SK-N-MC (cell line): Measurements from ENCODE around the gene RBM10.

Experiments
- DNase-seq: peaks from one replicate; pipeline ENCODE4 v3.0.0-alpha.2; 2011; ENCODE audit warnings: low read depth, low spot score
- H3K27ac ChIP-seq: fragments of 200-600 bp; sonication (generic); 2 replicates; pipeline ENCODE4 v1.5.1; 2016; ENCODE audit warnings: mixed run types
- H3K36me3 ChIP-seq: fragments of 200-600 bp; sonication (generic); 2 replicates; pipeline ENCODE4 v1.6.1; 2017; ENCODE audit warnings: antibody characterized with exemption, low read length, mixed read lengths; ENCODE audit not compliant: insufficient read depth
- H3K4me3 ChIP-seq: fragments of 200-600 bp; sonication (generic); 2 replicates; pipeline ENCODE4 v1.5.1; 2016
- H3K9ac ChIP-seq: fragments of 200-600 bp; sonication (generic); 2 replicates; pipeline ENCODE4 v1.8.0; 2017; ENCODE audit warnings: mixed run types, mixed read lengths; ENCODE audit not compliant: insufficient read length
- H3K9me3 ChIP-seq: fragments of 200-600 bp; sonication (generic); 2 replicates; pipeline ENCODE4 v1.6.1; 2017; ENCODE audit warnings: low read depth, mild to moderate bottlenecking, antibody characterized with exemption, low read length, moderate library complexity, mixed read lengths
- EZH2 ChIP-seq: fragments of 200-600 bp; sonication (generic); IDR thresholded peaks from one replicate; pipeline ENCODE4 v1.6.1; 2017; ENCODE audit warnings: antibody characterized with exemption
- FOXP2 ChIP-seq: optimal IDR thresholded peaks from 2 replicates; pipeline ENCODE3; 2011; ENCODE audit warnings: mild to moderate bottlenecking, moderate library complexity; ENCODE audit not compliant: insufficient read depth; ENCODE audit errors: extremely low read length, control extremely low read depth
- POLR2AphosphoS5 ChIP-seq: IDR thresholded peaks from 2 replicates; pipeline ENCODE4 v1.6.1; 2012; ENCODE audit warnings: mild to moderate bottlenecking, low read depth, low read length, borderline replicate concordance

RBM10 gene

DNA sequence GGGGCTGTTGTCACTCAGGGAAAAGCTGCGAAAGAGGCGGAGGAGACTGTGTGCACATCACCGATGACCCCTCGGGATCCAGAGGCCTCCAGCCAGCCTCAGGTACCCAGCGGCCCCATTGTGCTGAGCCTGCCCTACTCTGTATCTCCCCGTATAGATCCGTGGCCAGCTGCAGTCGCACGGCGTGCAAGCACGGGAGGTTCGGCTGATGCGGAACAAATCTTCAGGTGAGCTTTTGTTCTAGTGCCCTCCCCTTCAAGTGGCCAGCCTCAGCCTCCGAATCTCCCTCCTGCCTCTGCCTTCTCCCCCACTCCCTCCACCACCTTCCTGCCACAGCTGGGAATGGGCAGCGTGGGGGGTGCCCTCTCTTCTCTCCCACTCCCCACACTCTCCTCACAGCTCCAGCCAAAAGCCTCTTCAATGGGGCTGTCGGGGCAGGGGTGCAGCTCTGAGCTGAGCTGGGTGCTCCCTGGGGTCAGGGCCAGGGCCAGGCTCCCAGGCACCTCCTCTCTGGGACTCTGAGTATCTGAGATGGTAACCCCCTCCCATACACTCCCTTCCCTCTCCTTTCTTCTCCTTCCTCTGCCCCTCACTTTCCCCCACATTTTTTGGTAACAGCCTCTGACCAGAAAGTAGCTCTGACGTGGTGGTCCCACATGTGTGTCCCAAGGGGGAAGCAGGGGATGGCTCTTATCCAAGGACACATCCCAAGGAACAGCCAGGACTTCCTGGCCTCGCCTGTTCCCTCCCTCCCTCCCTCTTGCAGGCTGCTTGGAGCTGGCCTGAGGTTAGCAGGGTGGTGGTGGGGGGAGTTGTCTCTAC, 28.2 kb downstream of the RBM10 start:
- DNase-seq: no peak
- Histone ChIP-seq H3K9me3 (no peaks in the 10 kb centered on the region), H3K27ac (no peak overlapping the region), H3K9ac (no peak overlapping the region), H3K36me3 (peaks cover 24% of the 10 kb centered on the region; the same call in 1 of the 2 replicates), H3K4me3 (no peak overlapping the region)
- no peak for TF ChIP-seq POLR2AphosphoS5
- no peak for TF ChIP-seq EZH2
- no peak for TF ChIP-seq FOXP2

DNA sequence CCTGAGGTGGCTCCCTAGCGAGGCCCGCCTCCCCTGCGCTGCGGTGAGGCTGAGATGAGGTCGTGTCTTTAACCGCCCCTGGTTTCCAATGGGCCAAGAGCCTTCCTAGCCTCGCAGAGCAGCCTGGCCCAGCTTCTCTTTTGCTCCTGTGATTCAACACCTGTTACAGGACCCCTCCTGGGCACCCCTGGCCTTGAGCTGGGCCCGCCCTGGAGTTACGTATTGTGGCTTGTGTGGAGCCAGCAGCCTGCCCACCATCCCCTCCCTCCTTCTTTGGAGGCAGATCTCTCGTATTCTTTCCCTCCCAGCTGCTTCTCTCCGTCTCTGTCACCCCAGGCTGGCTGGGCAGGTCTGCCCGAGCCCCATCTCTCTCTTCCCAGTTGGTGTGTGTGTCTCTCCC, 29.4 kb downstream of the RBM10 start:
- TF ChIP-seq EZH2: no peak
- TF ChIP-seq FOXP2: no peak
- TF ChIP-seq POLR2AphosphoS5: no peak
- Histone ChIP-seq H3K27ac (no peak overlapping the region), H3K9ac (no peak overlapping the region), H3K4me3 (no peak overlapping the region), H3K9me3 (no peaks in the 10 kb centered on the region), H3K36me3 (peaks cover 29% of the 10 kb centered on the region; the same call in 1 of the 2 replicates)
- no peak for DNase-seq

DNA sequence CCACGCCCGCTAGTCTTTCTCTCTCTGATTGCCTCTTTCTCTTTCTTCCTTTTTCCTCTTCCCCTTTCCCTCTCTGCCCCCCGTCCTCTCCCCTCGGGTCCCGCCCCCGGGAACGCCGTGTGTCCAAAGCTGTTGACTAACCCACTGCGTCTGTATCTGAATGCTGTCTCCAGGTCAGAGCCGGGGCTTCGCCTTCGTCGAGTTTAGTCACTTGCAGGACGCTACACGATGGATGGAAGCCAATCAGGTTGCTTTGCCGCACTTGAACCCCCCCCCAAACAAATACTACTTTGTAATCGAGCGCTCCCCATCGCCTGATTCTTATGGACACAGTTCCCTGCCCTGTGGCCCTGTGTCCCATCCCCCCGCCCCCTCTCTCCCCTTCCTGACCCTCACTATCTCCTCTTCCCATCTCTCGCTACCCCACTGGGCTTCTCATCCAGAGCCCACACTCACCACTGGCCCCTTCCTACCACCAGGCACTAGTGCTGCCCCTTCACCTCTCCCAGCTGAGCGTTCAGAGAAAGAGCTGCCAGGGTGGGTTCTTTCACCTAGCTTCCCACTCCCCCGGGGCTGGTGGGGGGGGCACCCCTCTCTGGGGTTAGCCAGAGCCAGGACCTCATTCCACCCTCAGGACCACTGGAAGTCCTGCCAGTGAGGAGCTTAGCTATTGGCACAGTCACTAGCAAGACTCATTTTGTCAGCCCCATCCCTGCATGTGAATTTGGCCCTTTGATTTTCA, 30.0 kb downstream of the RBM10 start:
- H3K27ac ChIP-seq: no peak overlapping the region
- H3K9me3 ChIP-seq: no peaks in the 10 kb centered on the region
- DNase-seq: no peak
- no peak for TF ChIP-seq EZH2
- TF ChIP-seq FOXP2: no peak
- no peak for TF ChIP-seq POLR2AphosphoS5
- H3K36me3 ChIP-seq: peaks cover 31% of the 10 kb centered on the region; the same call in 1 of the 2 replicates
- no peak overlapping the region for H3K4me3 ChIP-seq
- no peak overlapping the region for H3K9ac ChIP-seq

DNA sequence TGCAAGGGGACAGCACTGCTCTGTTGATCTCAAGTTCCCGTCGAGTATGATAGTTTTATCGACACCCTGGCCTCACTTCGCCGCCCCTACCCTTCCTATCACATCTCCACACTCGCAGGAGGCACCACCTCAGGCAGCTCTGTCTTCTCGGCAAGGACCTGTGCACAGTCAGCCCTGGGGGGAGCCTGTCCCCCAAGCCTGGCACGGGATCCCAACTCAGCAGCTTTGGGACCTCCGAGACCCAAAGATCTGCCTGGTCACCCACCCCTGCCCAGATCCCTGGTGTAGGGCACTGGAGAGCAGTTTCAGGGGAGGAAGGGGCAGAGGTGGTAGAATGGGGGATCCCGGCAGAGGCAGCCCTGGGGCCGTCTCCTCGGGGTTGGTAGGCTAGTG, 30.6 kb downstream of the RBM10 start:
- H3K9me3 ChIP-seq: no peaks in the 10 kb centered on the region
- H3K36me3 ChIP-seq: peaks cover 31% of the 10 kb centered on the region; the same call in 1 of the 2 replicates
- H3K4me3 ChIP-seq: no peak overlapping the region
- H3K9ac ChIP-seq: no peak overlapping the region
- no peak for TF ChIP-seq FOXP2
- TF ChIP-seq EZH2: no peak
- TF ChIP-seq POLR2AphosphoS5: no peak
- no peak overlapping the region for H3K27ac ChIP-seq
- DNase-seq: no peak

DNA sequence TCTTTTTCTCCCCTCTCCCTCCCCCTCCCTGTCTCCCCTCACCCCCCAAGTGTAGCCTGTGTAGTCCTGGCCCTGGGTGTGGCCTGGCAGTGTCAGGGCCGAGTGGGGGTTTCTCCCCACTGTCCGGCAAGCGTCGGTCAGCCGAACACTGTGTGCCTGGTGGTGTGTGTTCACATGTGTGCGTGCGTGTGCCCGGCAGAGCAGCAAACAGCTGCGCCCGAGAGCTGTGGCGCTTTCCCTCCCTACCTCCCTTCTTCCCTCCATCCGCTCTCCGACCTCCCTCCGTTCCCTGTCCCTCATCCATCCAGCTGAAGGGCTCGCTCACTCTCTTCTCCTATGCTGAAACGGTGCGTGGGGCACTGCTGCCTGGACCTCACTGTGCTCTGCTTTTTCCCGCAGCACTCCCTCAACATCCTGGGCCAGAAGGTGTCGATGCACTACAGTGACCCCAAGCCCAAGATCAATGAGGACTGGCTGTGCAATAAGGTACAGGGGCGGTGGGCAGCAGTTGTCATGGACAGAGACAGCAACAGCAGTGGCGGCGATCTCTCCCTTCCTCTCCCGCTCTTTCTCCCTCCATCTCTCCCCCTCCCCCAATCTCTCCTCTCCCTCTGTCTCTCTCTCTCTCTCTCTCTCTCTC, 31.2 kb downstream of the RBM10 start:
- TF ChIP-seq FOXP2 (no peak), EZH2 (no peak), POLR2AphosphoS5 (no peak)
- Histone ChIP-seq H3K9ac (no peak overlapping the region), H3K4me3 (no peak overlapping the region), H3K9me3 (no peaks in the 10 kb centered on the region), H3K27ac (no peak overlapping the region), H3K36me3 (peaks cover 34% of the 10 kb centered on the region; the same call in 1 of the 2 replicates)
- no peak for DNase-seq

DNA sequence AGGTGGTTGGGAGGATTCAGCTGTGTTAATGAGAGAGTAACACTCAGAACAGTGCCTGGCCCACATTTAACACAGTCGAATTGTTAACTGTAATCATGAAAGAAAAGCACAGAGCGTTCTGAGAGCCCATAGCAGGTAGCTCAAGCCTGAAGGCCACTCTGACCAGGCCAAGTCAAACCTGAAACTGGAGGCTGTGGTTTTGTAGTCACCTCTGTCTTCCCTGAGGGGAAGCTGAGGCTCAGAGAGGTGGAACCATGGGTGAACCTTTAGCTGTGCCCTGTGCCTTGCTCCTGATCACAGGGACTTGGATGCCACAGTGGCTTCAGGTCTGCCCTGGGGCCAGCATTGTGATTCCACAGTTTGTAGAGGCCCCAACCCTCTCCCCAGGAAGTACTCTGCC, 32.1 kb downstream of the RBM10 start:
- no peaks in the 10 kb centered on the region for H3K9me3 ChIP-seq
- H3K27ac ChIP-seq: no peak overlapping the region
- H3K4me3 ChIP-seq: no peak overlapping the region
- peaks cover 41% of the 10 kb centered on the region; the same call in 1 of the 2 replicates for H3K36me3 ChIP-seq
- no peak for DNase-seq
- TF ChIP-seq POLR2AphosphoS5 (no peak), FOXP2 (no peak), EZH2 (no peak)
- H3K9ac ChIP-seq: no peak overlapping the region

DNA sequence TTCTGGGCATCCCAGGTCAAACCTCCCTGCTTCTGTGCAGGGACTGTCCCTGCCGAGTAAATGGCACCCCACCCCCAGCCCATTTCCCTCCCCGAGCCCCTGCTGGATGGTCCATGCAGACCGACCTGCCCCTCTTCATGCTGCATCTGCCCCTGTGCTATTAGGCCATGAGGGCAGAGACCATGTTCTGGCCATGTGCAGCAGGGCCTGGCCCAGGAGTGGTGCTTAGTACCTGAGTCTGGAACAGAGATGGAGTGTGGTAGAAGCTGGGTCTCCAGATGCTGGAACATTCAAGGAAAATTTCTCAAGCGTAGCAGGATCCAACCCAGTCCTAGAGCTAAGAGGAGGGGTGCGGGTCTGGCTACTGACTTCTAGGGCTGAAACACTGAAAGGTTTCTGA, 33.3 kb downstream of the RBM10 start:
- no peak overlapping the region for H3K9ac ChIP-seq
- no peak for DNase-seq
- H3K27ac ChIP-seq: no peak overlapping the region
- no peak for TF ChIP-seq FOXP2
- H3K4me3 ChIP-seq: no peak overlapping the region
- peaks cover 42% of the 10 kb centered on the region; the same call in 1 of the 2 replicates for H3K36me3 ChIP-seq
- H3K9me3 ChIP-seq: no peaks in the 10 kb centered on the region
